SK-N-SH treated with all-trans-retinoic acid at 6 μM for 48 hours (cell line): Measurements from ENCODE around the gene ME3.

Source experiments
- ATAC-seq: fragments of 200-7000 bp; cut with Tn5 transposase; 3 replicates; pipeline ENCODE4 v1.9.1; 2020; ENCODE audit warnings: mild to moderate bottlenecking, moderate library complexity
- BACH2 ChIP-seq: fragments of 250-450 bp; sonication (Bioruptor Pico); IDR thresholded peaks from 2 replicates; pipeline ENCODE4 v1.9.0; 2021; ENCODE audit warnings: mild to moderate bottlenecking, borderline replicate concordance
- CSDC2 ChIP-seq: fragments of 250-450 bp; sonication (Bioruptor Pico); IDR thresholded peaks from 2 replicates; pipeline ENCODE4 v1.5.0; 2020; ENCODE audit warnings: mild to moderate bottlenecking, moderate library complexity
- CSRNP3 ChIP-seq: fragments of 250-450 bp; sonication (Bioruptor Pico); IDR thresholded peaks from 2 replicates; pipeline ENCODE4 v1.5.1; 2021; ENCODE audit warnings: mild to moderate bottlenecking, moderate library complexity
- ESRRG ChIP-seq: fragments of 250-450 bp; sonication (Bioruptor Pico); IDR thresholded peaks from 2 replicates; pipeline ENCODE4 v1.6.1; 2021; ENCODE audit warnings: mild to moderate bottlenecking
- GLIS3 ChIP-seq: fragments of 250-450 bp; sonication (Bioruptor Pico); IDR thresholded peaks from 2 replicates; pipeline ENCODE4 v1.5.0; 2020; ENCODE audit warnings: mild to moderate bottlenecking, moderate library complexity
- ISL1 ChIP-seq: fragments of 250-450 bp; sonication (Bioruptor Pico); IDR thresholded peaks from 2 replicates; pipeline ENCODE4 v2.1.2; 2022; ENCODE audit warnings: mild to moderate bottlenecking, moderate library complexity
- OSR1 ChIP-seq: fragments of 250-450 bp; sonication (Bioruptor Pico); IDR thresholded peaks from 2 replicates; pipeline ENCODE4 v1.8.0; 2022; ENCODE audit warnings: moderate library complexity, mild to moderate bottlenecking, inconsistent platforms
- POU6F1 ChIP-seq: fragments of 250-450 bp; sonication (Bioruptor Pico); IDR thresholded peaks from 2 replicates; pipeline ENCODE4 v1.8.0; 2021; ENCODE audit warnings: low read depth, mild to moderate bottlenecking, moderate library complexity, borderline replicate concordance
- PPARA ChIP-seq: fragments of 250-450 bp; sonication (Bioruptor Pico); IDR thresholded peaks from 2 replicates; pipeline ENCODE4 v1.5.0; 2020; ENCODE audit warnings: mild to moderate bottlenecking, borderline replicate concordance
- RARB ChIP-seq: fragments of 250-450 bp; sonication (Bioruptor Pico); IDR thresholded peaks from 2 replicates; pipeline ENCODE4 v1.8.0; 2021; ENCODE audit warnings: mild to moderate bottlenecking, moderate library complexity
- SNAI2 ChIP-seq: fragments of 250-450 bp; sonication (Bioruptor Pico); IDR thresholded peaks from 2 replicates; pipeline ENCODE4 v1.5.0; 2020; ENCODE audit warnings: mild to moderate bottlenecking, moderate library complexity
- TCF4 ChIP-seq: fragments of 250-450 bp; sonication (Bioruptor Pico); IDR thresholded peaks from 2 replicates; pipeline ENCODE4 v1.8.0; 2021; ENCODE audit warnings: mild to moderate bottlenecking, moderate library complexity, borderline replicate concordance
- TSHZ2 ChIP-seq: fragments of 250-450 bp; sonication (Bioruptor Pico); IDR thresholded peaks from 2 replicates; pipeline ENCODE4 v1.5.0; 2020; ENCODE audit warnings: mild to moderate bottlenecking, moderate library complexity
- ZC3H10 ChIP-seq: fragments of 250-450 bp; sonication (Bioruptor Pico); IDR thresholded peaks from 2 replicates; pipeline ENCODE4 v1.5.1; 2021; ENCODE audit warnings: mild to moderate bottlenecking, moderate library complexity
- ZFP30 ChIP-seq: fragments of 450-650 bp; formaldehyde crosslinking; IDR thresholded peaks from 2 replicates; pipeline ENCODE4 v1.5.0; 2022; ENCODE audit warnings: mild to moderate bottlenecking, moderate library complexity
- ZNF70 ChIP-seq: fragments of 450-650 bp; formaldehyde crosslinking; IDR thresholded peaks from 2 replicates; pipeline ENCODE4 v1.5.0; 2020; ENCODE audit warnings: mild to moderate bottlenecking, moderate library complexity
- ZNF8 ChIP-seq: fragments of 450-650 bp; formaldehyde crosslinking; IDR thresholded peaks from 2 replicates; pipeline ENCODE4 v1.5.0; 2020; ENCODE audit warnings: mild to moderate bottlenecking, moderate library complexity

The ME3 gene

GRCh38 chr11:86636275-86636674 is 36.1 kb downstream of the ME3 start:
- TF ChIP-seq TSHZ2 (CRISPR knock-in tag) (no peak), ESRRG (CRISPR knock-in tag) (no peak), RARB (no peak), ISL1 (no peak), ZC3H10 (CRISPR knock-in tag) (no peak), CSRNP3 (CRISPR knock-in tag) (no peak), PPARA (CRISPR knock-in tag) (no peak), SNAI2 (CRISPR knock-in tag) (no peak), BACH2 (CRISPR knock-in tag) (no peak), POU6F1 (CRISPR knock-in tag) (no peak), ZNF70 (no peak), ZNF8 (no peak), OSR1 (CRISPR knock-in tag) (no peak), ZFP30 (CRISPR knock-in tag) (no peak), GLIS3 (no peak)
- TF ChIP-seq, all 23 proteins: peak for 0
- no peak for ATAC-seq

GRCh38 chr11:86632499-86633269 is 39.7 kb downstream of the ME3 start:
- TF ChIP-seq ESRRG (CRISPR knock-in tag) (no peak), TSHZ2 (CRISPR knock-in tag) (no peak), CSRNP3 (CRISPR knock-in tag) (no peak), RARB (no peak), ZC3H10 (CRISPR knock-in tag) (no peak), POU6F1 (CRISPR knock-in tag) (no peak), OSR1 (CRISPR knock-in tag) (no peak), SNAI2 (CRISPR knock-in tag) (no peak), ZNF8 (no peak), TCF4 (no peak), CSDC2 (CRISPR knock-in tag) (no peak)
- ATAC-seq = peak; percentile 96
